HFF-Myc (cell line): ENCODE data around the gene SRP14.

Experiments used
- DNase-seq: peaks from one replicate; pipeline ENCODE4 v3.0.0-alpha.2; 2011; ENCODE audit warnings: low read depth; ENCODE audit errors: extremely low read depth
- H3K4me3 ChIP-seq: replicated peaks from 2 replicates; pipeline ENCODE4 v1.5.1; 2011; ENCODE audit warnings: low read depth, mild to moderate bottlenecking, control low read depth, low read length
- TF ChIP-seq, protein P1 (sequence below): IDR thresholded peaks from 2 replicates; pipeline ENCODE4 v1.5.1; 2012; ENCODE audit warnings: mild to moderate bottlenecking, low read depth, low read length, control low read depth; ENCODE audit errors: missing control alignments

SRP14 gene

DNA sequence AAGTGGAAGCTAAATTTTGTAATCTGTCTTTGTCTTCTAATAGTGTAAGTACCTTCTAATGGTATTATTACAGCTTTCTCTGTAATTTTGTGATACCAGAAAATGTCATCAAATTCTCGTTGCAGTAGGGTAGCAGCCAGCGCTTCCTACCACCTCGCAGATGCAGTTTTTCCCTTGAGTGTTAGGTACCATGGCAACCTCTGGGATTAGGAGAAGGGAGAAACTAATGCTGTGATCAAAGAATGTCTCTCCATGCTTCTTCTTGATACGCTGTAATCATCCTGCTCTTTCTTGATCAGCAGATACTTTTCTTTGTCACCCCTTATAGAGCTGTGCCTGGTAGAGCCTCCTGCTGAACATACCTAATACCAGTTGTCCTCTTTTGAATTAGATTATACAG lies 27.7 kb downstream of the SRP14 start:
- DNase-seq = no peak
- H3K4me3 ChIP-seq = no peak overlapping the region
- TF ChIP-seq, protein P1, sequence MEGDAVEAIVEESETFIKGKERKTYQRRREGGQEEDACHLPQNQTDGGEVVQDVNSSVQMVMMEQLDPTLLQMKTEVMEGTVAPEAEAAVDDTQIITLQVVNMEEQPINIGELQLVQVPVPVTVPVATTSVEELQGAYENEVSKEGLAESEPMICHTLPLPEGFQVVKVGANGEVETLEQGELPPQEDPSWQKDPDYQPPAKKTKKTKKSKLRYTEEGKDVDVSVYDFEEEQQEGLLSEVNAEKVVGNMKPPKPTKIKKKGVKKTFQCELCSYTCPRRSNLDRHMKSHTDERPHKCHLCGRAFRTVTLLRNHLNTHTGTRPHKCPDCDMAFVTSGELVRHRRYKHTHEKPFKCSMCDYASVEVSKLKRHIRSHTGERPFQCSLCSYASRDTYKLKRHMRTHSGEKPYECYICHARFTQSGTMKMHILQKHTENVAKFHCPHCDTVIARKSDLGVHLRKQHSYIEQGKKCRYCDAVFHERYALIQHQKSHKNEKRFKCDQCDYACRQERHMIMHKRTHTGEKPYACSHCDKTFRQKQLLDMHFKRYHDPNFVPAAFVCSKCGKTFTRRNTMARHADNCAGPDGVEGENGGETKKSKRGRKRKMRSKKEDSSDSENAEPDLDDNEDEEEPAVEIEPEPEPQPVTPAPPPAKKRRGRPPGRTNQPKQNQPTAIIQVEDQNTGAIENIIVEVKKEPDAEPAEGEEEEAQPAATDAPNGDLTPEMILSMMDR = no peak

DNA sequence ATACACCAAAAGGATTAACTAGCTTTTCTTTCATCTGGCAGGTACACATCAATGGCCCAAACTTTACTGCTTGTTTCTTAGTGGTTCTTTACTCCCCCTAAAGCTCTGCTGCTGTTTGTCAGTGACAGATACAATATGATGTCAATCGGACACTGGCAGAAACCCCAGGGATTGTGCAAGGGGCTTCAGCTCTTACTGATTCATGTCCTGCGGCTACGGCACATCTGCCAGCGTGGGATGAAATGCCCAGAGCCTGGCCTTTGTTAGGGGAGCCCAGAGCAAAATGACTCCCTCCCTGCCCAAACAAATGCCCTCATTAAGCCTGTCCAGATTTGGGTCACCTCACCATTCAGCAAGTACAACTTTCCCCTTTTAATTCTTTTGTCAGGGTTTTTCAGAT lies 28.3 kb downstream of the SRP14 start:
- TF ChIP-seq, protein P1 = no peak
- no peak overlapping the region for H3K4me3 ChIP-seq
- DNase-seq = no peak

DNA sequence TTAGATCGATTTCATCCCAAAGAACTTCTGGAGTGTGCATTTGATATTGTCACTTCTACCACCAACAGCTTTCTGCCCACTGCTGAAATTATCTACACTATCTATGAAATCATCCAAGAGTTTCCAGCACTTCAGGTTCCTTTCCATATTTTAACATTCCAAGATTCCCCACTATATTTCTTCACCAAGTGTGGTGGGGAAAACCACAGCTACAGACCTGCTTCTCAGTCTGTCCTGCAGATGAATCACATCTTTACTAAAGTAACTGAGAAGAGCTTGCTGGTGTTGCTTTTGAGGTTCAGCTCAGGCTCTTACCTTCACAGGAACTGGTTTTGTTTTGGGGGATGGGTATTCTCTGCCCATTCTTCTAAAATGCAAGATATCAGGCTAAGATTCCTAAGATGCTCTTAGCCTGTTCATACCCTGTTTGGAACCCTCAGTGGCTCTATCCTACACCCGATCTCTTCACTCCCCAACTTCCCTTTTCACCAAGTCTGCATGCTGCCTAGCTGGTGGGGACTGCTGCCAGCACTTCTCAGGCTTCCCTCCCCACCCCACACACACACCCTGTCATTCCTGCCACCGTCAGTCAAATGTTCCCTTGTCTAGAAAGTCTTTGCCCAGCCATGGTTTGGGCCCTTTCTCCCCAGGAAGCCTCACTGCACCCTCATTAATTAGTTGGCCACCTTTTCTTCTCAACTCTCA lies 30.8 kb downstream of the SRP14 start:
- TF ChIP-seq, protein P1 = no peak
- no peak overlapping the region for H3K4me3 ChIP-seq
- no peak for DNase-seq

DNA sequence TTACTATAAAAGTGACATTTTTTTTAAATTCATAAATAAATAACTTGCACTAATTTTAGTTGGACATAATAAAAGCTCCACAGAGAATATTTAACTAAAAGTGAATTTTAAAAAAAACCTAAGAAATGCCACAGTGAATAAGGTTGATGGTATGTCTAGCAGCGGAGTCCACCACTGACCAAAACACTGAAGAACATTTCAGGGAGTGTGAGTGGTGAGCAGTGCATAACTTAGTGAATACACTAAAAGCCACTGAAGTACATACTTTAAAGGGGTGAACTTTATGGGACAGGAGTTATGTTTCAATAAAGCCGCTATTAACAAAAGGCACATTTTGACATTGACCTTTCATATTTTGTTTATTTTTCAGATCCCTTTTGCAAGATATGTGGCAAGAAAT lies 32.3 kb downstream of the SRP14 start:
- DNase-seq = no peak
- no peak overlapping the region for H3K4me3 ChIP-seq
- TF ChIP-seq, protein P1 = no peak

DNA sequence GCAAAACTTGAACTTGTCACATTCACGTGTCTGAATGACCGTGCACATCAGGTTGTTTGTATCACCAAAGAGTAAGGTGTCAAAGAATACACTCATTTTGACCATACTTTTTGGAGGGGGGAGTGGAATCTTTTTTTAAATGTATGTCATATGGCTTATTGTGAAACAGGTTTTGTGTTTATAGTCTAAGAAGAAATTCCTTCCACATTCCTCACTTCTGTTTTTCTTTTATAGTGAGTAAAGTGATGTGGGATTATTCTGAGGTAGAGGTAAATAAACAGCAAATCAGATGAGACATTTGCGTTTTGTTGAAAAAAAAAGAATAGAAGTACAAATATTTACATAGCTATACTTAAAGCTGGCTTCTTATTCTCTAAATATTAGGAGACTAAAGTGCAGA lies 33.0 kb downstream of the SRP14 start:
- TF ChIP-seq, protein P1 = no peak
- no peak overlapping the region for H3K4me3 ChIP-seq

DNA sequence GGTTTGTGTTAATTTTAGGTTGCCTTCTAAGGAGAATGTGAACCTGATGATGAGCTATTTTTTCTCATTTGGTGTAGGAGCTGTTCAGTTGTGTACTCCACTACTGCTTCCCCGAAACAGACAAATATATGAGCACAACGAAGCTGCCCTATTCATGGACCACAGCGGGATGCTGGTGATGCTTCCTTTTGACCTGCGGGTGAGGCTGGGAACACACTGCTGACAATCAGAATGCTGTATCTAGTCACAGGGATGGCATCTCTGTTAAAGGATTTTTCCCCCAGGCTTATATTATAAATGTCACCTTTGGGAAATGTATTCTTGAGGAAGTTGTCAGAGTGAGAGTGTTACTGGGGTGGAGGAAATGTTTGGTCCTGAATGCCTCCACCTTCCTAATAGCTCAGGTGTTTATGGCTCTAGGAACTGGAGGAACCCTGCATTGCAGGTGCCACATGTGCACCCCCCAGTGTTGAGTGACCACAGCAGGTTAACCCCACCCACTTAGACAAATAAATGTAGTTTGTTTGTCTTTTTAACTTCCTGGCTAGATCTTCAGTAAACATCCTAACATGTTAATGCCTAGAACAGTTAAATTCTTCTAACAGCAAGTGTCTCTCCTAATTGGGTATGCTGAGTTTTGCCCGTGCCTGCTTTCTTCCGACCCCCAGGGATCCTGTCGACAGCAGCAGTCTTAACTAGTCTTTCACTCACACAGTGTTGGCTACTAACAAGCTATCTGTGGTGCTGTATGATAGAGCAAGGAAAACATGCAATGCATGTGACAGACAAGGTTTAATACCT lies 35.7 kb downstream of the SRP14 start:
- no peak overlapping the region for H3K4me3 ChIP-seq
- TF ChIP-seq, protein P1 = no peak
- no peak for DNase-seq

More for the DNA sequence above, 33.0 kb downstream of the SRP14 start:
- no peak for DNase-seq

DNA sequence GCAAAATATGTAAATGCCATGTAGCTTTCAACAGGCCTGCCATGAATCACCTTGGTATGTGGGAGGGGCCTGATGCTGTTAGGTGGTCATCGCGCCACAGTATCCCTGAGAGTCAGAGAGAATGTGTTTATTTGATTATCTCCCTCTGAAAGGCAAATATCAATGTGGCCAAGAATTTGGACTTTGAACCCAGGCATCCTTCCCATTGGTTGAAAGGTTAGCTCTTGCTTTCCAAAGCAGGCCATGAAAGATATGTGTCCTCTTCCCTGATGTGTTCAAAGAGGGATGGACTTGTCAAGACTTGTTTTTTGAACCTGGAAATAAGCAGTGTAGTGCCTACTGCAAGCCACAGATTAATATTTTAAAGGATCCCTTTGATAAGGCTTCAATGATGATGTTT lies 36.7 kb downstream of the SRP14 start:
- TF ChIP-seq, protein P1 = no peak
- no peak for DNase-seq
- H3K4me3 ChIP-seq = no peak overlapping the region
